ENCODE data around the gene ZNF135. TPM values are rescaled to one million over a fixed set of nuclear protein-coding genes. Genes with fewer than 3 reads are reported as not detected.

The ZNF135 gene
- polyA plus RNA-seq, 4 donors: 22.1 to 28.6 (median 23.9) TPM

DNA sequence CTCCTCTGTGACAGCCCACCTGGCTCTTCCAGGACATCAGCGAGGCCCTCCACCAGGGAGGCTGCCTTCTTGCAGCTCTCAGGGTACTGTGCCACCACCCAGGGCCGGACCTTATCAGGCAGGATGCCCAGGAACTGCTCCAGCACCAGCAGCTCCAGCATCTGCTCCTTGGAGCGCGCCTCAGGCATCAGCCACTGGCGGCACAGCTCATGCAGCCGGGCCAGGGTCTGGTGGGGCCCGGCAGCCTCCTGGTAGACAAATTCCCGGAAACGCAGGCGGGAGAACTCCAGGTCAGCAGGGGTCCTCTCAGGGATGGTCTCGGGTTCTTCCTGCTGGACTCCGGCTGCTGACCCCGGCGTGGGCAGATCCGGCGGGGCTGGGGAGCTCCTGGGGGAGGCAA is 30.8 kb downstream of the ZNF135 start:
- DNase-seq (ENCODE audit: low read depth in 4 of 4, low spot score in 3 of 4): no peak

DNA sequence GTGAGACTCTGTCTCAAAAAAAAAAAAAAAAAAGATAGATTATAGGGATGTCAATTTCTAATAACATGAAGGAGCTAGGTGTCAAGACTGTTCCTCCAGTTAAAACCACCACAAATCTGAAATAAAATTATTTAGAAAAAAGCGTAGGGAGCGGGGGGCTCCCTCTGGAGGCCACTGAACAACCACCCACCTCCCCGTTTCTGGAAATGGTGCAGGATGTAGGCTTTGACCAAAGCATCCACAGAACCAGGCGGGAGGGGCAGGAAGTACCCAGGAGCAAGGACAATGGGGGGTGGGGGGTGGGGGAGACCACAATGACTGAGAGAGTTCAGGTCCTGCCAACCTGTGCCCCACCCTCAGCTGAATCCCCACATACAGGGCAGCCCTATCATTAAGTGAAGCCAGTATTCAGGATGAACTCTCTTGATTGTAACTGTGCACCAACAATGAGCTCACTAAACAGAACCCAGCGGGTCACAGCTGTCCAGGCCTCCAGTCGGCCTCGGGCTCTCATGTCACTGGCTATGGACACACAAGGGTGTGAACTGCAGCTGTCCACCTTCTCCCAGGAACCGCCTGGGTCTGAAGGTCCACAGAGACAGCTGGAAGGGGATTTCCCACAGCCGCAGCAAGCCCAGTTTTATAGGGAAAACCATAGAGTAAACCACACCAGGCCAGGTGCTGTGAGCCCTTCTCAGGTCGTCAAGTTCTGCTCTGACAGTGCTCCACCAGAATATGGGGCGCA is 32.3 kb downstream of the ZNF135 start:
- DNase-seq (ENCODE audit: low read depth in 4 of 4, low spot score in 3 of 4): no peak

DNA sequence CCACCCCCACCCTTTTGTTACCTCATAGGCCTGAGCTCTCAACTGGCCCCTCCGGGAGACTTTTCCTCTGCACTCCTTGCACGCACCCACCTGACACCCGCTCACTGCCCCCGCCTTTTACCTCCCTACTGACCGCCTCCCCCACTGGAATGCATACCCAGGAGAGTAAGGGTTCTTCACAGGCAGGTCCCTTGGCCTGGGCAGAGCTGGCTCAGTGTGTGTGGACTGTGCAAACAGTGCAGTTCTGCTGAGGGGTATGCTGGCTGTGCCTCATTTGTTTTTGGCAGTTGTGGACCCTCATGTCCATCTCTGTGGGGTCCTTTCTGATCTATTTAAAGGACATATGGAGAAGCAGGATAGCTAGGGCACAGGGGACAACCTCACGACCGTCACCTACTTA is 34.0 kb downstream of the ZNF135 start:
- DNase-seq (ENCODE audit: low read depth in 4 of 4, low spot score in 3 of 4): no peak

DNA sequence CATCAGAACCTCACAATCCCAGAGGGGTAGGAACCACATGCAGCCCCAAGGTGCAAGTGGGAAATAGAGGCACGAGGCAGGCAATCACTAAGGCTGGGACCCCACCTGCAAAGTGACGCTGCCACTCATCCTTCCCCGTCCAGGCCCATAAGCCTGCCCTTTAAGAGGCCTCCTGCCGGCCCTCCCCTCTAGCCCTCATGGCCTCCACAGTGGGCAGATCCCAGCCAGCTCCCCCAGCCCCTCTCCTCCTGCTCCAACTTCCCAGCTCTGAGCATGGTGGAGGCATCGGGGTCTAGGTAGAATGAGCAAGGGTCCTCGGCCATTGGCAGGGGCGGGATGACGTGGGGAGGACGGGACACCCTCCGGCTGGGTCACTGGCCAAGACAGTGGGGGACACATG is 36.2 kb downstream of the ZNF135 start:
- no peak for DNase-seq (ENCODE audit: low read depth in 4 of 4, low spot score in 3 of 4)

DNA sequence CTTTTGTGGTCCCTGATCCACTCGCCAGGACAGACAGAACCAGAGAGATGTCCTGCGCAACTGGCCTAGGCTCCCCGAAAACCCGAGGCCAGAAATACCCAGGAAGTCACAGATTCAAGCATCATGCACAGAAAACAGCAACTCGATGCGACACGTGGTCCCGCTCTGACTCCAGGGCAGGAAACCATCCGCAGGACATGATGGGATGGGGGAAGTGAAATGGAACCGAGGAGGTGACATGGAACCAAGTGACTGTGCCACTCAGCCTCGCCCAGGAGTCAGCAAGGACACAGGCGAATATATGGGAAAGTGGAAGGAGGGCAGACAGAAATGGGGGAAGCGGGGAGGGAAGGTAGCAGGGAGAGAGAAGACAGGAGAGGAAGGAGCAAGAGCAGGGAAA is 37.8 kb downstream of the ZNF135 start:
- no peak for DNase-seq (ENCODE audit: low read depth in 4 of 4, low spot score in 3 of 4)

DNA sequence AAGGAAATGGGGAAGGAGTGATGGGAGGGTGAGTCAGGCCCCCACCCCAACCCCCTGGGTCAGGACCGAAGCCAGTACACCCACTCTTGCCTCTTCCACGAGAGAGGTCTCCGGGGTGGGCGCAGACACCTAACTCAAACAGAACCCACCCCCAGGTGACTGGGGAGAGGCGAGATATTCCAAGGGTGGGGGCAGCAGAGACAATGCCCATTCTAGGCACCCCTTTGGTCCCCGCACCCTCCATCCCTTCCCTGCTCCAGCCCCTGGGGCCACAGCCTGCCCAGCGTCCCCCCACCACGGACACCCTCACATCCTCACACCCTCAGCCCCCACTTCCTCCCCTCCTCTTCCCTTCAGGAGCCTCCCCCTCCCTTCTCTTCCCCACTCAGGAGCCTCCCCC is 38.3 kb downstream of the ZNF135 start:
- no peak for DNase-seq (ENCODE audit: low read depth in 4 of 4, low spot score in 3 of 4)

DNA sequence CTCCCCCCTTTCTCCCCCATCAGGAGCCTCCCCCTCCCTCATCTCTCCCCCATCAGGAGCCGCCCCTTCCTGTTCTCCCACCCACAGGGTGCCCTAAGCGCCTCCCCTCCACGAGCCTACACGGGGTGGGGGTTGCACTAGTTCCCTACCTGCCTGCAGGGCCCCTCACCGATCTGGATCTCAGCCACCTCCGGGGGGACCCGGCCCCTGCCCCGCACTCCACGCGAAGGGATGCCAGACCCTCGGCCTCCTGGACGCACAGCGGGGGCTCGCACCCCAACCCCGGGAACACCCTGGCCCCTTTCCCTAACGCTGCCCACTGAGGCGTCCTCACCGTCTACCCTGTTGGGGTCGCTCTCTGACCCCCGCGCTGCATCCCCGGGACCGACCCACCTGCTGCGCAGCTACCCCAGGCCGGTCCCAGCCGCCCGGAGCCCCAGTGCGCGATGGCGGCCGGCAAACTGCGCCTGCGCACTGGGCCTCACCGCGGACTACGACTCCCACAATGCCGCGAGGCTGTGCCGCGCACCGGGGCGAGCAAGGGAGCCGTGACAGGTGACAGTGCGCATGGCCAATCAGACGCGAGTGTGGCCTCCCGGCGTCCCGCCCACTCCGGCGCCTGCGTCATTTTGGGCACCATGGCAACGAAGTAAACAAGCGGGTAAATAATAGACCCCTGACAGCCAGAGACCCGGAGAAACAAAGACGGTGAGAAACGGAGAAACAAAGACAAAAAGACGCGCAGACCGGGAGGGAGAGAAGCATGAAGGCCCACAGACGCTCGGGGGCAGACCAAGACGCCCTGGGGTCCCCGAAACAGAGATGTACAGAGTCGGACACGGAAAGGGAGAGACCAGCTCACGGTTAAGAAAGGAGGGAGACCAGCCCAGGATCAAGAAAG is 38.9 kb downstream of the ZNF135 start, which contains the start of gene ZSCAN18:
ZSCAN18 (minus strand) TSS at position 451 of the 901 bp plus-strand sequence. CDS start 7,964 bp downstream, outside the sequence.
- peak; percentile 92 to 97 (median 97) for DNase-seq (ENCODE audit: low read depth in 4 of 4, low spot score in 3 of 4)

DNA sequence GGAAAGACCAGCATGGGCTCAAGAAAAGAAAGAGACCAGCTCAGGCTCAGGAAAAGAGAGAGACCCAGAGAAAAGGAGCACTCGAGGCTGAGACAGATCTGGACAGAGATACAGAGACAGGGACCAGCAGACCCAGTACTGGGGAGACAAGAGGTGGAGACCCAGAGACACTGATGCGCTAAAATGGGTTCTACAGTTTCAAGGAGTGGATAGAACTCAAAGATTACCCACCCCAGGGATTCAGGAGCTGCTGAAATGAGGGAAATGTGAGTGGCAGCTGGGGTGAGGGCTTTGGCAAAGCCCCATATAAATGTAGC is 39.6 kb downstream of the ZNF135 start:
- no peak for DNase-seq (ENCODE audit: low read depth in 4 of 4, low spot score in 3 of 4)

DNA sequence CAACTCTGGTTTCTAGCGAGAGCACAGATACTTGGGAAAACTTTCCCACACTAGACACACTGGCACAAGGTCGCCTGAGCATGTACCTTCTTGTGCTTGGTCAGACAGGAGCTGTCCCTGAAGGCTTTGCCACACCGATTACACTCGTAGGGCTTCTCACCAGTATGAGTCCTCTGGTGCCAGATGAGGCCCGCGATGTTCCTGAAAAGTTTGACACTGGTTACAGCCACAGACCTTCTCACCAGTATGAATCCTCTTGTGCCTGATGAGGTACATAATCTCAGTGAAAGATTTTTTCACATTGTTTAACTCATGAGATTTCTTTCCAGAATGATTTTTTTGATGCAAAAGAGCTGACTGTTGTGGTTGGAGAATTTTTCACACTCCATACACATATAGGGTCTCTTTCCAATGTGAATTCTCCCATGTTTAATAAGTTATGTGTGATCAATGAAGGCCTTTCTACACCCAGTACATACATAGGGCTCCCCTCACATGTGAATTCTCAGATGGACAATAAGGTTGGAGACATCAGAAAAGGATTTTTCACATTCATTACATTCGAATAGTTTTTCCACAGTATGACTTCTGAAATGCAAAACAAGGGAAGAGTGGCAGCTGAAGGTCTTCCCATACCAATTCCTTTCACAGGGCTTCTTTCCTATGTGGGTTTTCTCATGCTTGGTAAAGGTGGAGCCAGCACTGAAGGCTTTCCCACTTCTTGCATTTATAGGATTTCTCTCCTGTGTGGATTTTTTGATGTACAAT is 48.9 kb downstream of the ZNF135 start:
- DNase-seq (ENCODE audit: low read depth in 4 of 4, low spot score in 3 of 4): no peak

DNA sequence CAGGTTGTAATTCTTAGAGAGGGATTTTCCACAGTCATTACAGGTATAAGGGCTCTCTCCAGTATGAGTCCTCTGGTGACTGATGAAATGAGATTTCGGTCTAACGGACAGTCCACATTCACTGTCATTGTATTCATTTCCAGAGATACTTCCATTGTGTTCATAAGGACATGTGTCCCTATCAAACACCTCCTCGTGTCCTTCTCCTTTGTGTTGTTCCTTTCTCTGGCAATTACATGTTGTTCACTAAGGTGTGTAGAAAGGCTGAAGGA is 49.4 kb downstream of the ZNF135 start:
- no peak for DNase-seq (ENCODE audit: low read depth in 4 of 4, low spot score in 3 of 4)

DNA sequence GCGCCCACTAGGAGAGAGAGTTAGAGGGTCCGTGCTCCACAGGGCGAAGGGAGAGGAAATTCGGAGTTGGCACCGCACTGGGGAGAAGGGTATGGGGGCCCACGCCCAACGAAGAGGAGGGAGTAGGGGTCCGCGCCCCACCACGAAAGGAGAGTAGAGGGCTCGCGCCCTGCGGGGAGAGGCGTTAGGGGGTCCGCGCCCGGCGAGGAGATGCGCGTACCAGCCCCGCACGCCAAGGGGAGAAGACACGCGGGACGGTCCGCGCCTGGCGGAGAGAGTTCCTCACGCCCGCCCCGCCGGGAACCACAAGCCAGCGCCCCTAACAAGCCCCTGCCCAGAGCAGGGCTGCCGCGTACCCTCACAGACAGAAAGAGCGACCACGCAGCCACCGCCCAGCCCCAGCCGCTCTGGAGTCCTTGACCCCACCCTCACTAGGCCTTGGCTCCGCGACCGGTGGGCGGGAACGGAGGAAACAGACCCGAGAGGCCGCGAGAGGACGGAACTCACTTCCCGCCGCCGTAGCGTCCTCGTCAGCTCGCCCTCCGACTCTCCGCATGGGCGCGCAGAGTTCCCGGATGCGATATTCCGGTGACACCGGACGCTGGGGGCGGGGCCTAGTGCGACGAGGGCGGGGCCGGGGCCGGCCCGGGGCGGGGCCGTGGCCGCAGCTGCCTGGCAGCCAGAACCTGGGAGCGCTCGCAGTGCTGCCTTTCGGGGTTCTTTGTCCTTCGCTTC is 58.9 kb downstream of the ZNF135 start:
- peak in 2 of 4 donors; percentile 55 to 58 for DNase-seq (ENCODE audit: low read depth in 4 of 4, low spot score in 3 of 4)

DNA sequence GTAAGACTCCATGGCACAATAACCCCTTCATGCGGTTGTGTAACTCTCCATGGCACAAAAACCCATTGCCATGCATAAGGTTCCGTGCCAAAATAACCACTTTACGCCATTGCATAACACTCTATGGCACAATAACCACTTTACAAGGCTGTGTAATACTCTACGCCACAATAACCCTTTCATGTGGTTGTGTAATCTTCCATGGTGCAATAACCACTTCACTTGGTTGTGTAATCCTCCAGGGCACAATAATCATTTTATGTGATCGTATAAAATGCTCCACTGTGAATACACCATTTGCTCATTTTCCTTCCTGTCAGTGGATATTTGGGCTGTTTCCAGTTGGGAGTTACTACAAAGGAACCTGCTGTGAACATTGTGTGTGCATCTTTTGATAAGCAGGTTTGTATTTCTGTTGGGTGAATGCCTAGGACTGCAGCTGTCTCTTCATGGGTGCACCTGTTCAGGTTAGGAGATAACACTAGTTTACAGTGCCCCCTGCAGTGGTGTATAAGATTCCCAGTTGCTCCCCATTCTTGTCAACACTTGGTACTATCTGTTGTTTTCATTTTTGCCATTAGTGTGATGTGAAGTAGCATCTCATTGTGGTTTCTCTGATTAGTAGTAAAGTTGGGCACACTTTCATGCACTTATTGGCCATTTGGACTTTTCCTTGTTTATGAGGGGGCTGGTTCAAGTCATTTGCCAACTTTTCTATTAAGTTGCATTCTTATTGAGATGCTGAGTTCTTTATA is 60.1 kb downstream of the ZNF135 start:
- no peak for DNase-seq (ENCODE audit: low read depth in 4 of 4, low spot score in 3 of 4)

Other genes with a start within 250 kb of the ZNF135 start
- gene ZNF552, start 244.4 kb upstream of the ZNF135 start, polyA plus RNA-seq (ENCODE audit: insufficient read length in 4 of 4): 10 to 100 TPM in 3 of 4 donors, 1 to 10 TPM in 1; 6.3 to 27.4 (median 18.0) TPM
- gene ZNF587B, start 229.0 kb upstream of the ZNF135 start, polyA plus RNA-seq (ENCODE audit: insufficient read length in 4 of 4): 10 to 100 TPM in 3 of 4 donors, 1 to 10 TPM in 1; 4.6 to 17.1 (median 15.0) TPM
- 10 to 100 TPM; 19.6 to 41.0 (median 26.1) TPM for gene ZNF587, start 209.4 kb upstream of the ZNF135 start, polyA plus RNA-seq (ENCODE audit: insufficient read length in 4 of 4)
- gene ZNF814, start 170.2 kb upstream of the ZNF135 start, polyA plus RNA-seq (ENCODE audit: insufficient read length in 4 of 4): 10 to 100 TPM; 36.3 to 84.0 (median 53.2) TPM
- 10 to 100 TPM; 19.5 to 32.7 (median 25.6) TPM for gene ZNF417, start 142.7 kb upstream of the ZNF135 start, polyA plus RNA-seq (ENCODE audit: insufficient read length in 4 of 4)
- 10 to 100 TPM; 15.4 to 27.7 (median 24.1) TPM for gene ZNF418, start 123.9 kb upstream of the ZNF135 start, polyA plus RNA-seq (ENCODE audit: insufficient read length in 4 of 4)
- 10 to 100 TPM in 2 of 4 donors, 1 to 10 TPM in 2; 7.3 to 10.8 (median 9.1) TPM for gene ZNF256, start 111.6 kb upstream of the ZNF135 start, polyA plus RNA-seq (ENCODE audit: insufficient read length in 4 of 4)
- gene C19orf18, start 84.7 kb upstream of the ZNF135 start, polyA plus RNA-seq (ENCODE audit: insufficient read length in 4 of 4): 1 to 10 TPM; 1.3 to 3.1 (median 2.2) TPM
- 10 to 100 TPM; 20.2 to 34.4 (median 30.8) TPM for gene ZNF606, start 56.5 kb upstream of the ZNF135 start, polyA plus RNA-seq (ENCODE audit: insufficient read length in 4 of 4)
- 1 to 10 TPM; 1.4 to 7.7 (median 2.5) TPM for gene ZSCAN1, start 25.3 kb upstream of the ZNF135 start, polyA plus RNA-seq (ENCODE audit: insufficient read length in 4 of 4)
- gene ZSCAN18, start 38.9 kb downstream of the ZNF135 start, polyA plus RNA-seq (ENCODE audit: insufficient read length in 4 of 4): 100 to 1,000 TPM in 1 of 4 donors, 10 to 100 TPM in 3; 76.2 to 122 (median 83.3) TPM
- 10 to 100 TPM; 17.7 to 24.3 (median 22.1) TPM for gene ZNF329, start 91.5 kb downstream of the ZNF135 start, polyA plus RNA-seq (ENCODE audit: insufficient read length in 4 of 4)
- 10 to 100 TPM; 13.0 to 24.0 (median 19.5) TPM for gene ZNF274, start 123.8 kb downstream of the ZNF135 start, polyA plus RNA-seq (ENCODE audit: insufficient read length in 4 of 4)
- 10 to 100 TPM; 23.4 to 40.1 (median 34.6) TPM for gene ZNF544, start 169.6 kb downstream of the ZNF135 start, polyA plus RNA-seq (ENCODE audit: insufficient read length in 4 of 4)
- gene ZNF8, start 219.7 kb downstream of the ZNF135 start, polyA plus RNA-seq (ENCODE audit: insufficient read length in 4 of 4): 1 to 10 TPM; 5.5 to 8.8 (median 8.0) TPM
- 10 to 100 TPM; 42.7 to 53.2 (median 46.3) TPM for gene ERVK3-1, start 246.1 kb downstream of the ZNF135 start, polyA plus RNA-seq (ENCODE audit: insufficient read length in 4 of 4)

All from left renal pelvis (tissue), 4 donors.